Left forelimb (tissue), 1 donor: ENCODE data around the gene GPRC6A.

ENCODE experiments used
- DNase-seq: peaks from one replicate; pipeline ENCODE4 v3.0.0-alpha.2; 2018; ENCODE audit warnings: low spot score

The GPRC6A gene

DNA sequence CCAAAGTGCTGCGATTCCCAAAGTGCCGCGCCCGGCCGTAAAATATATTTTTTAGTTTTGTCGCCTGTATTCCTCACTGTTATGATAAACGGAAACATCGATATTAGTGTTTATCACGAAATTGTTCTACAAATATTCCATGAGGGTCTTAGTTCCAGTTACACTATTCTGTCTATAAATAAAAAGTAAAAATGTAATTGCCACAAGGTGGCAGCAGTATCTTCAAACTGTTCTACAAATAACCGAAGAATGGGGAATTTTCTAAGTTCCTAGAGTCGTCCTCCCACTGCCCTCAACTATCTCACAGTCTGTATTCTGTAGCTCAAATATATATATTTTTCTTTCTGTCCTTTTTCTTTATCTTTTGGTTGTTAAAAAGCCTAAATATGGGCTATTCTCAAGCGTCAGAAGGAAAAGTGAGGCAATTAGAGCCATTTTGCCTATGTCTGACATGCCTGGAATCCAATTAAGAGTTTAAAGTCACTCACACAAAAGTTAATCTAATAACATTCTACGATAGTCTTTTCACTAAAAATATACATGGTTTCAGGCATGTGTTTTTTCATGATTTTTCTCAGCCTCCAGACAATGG is 49.2 kb downstream of the GPRC6A start:
- DNase-seq, result no peak

DNA sequence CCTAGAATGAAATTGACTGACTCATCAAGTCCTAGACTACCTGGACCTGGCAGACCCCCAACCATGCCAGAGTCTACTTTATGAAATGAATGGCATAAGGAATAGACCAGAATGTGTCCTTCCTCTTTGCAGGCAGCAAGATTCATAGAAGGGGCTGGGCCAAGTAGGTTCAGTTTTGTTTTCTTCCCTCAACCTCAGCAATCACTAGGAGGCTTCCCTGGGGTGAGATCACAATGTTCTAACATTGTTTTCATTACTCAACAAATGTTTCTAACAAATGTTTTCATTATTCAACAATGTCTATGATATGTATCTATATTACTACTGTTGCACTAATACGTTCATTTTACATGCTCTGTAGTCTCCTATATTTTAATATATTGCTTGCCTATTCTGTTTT is 55.0 kb downstream of the GPRC6A start:
- DNase-seq, result no peak

DNA sequence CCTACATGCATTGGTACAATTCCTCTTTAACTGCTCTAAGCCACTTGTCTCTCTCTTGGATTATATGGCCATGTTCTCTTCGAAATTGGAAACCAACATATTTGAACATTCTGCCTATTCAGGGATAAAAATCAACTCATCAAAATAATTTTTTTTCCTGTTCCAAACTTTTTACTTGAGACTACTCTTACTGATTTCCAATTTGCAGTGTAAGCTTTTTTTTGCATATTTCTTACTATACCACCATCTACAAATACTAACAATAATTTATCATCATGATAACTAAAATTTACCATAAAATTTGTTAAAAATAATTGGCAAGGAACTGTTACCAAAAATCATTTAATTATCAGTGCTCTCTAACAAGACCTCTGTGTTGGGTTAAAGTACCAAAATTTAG is 56.4 kb downstream of the GPRC6A start:
- DNase-seq, result no peak

DNA sequence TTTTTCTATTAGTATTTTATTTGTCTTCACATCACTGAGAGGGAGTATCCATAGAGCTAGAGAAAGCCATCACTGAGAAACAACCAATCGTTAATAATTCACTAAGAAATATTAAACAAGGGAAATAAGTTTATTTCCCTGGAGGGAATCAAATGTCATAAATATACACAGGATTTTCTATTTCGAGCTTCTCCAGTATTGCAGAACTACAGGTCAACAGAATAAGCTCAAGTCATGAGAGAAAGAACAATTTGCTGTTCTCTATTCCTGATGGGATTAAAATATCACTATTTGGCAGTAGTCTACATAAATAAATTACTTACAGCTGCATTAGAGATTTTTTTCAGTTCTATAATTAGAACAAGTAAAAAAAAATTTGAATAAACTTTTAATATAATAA is 61.2 kb downstream of the GPRC6A start:
- no peak for DNase-seq

DNA sequence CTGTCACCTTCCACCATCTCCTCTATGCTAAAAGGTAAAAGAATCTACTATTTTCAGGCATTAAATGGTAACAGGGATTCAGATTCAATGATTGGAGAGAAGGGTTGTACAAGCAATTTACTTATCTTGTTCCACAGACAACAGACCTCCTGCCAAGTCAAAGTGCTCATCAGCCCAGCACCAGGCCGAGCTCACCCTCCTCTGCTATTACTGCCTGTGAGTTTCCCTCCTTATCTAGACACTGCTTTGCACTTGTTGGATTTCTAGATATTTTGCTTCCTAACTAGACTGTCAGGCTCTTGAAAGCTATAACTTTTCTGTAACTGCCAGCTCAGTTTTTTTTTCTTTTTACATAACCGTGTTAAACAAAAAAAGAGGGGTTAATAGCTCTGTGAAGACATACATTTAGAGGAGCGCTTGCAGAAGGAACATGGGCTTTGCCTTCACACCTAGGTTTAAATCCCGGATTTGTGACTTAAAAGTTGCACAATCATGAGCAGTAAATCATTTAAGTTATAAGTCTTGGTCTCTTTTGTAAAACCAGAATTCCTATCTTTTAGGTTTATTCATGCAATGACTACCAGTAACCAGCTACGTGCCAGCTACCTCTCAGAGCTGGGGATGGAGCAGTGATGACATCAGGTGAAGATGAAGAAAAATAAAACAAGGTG is 62.2 kb downstream of the GPRC6A start:
- DNase-seq, result no peak

DNA sequence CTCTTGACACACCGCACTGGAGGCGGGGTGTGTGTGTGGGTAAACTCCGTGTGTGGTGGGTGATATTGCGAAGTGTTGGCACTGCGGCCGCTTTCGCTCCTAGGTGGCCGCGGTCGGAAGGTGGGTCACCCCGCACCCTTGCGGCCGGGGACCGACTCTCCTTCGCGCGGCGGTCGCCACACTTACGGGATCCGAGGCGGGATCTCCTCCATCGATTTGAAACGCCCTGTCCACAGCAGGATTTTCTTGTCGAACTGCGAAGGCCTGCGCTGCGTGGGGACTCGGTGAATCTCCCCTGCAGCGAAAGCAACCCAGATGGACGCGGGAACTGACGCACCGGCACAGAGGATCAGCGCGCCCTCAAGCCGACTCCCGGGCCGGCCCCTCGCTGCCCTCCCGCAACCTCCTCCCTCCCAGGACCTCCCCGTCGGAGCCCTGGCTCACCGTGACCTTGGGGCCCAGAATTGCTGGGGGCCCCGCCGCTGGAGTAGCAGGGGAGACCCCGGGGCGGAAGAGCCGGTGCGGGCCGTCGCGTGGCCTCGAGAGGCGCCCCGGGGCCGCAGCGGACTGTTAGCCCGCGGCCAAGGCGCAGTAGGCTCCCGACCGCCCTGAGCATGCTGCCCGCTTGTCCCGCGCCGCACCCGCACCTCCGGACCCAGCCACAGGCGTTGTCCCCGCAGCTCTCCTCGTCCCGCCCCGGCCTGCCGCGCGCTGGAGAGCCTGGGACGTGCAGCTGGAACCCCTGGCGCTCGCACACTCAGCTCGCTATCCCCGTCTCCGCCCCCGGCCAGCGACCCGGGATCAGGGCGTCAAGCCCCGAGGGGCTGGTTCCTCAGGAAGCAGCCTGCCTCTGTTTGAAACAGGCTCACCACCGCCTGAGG is 63.7 kb downstream of the GPRC6A start, which contains the start of gene FAM162B:
FAM162B (minus strand) TSS at position 759 of the 881 bp plus-strand sequence; CDS start at position 616, 143 bp downstream.
- peak; percentile 68 for DNase-seq

DNA sequence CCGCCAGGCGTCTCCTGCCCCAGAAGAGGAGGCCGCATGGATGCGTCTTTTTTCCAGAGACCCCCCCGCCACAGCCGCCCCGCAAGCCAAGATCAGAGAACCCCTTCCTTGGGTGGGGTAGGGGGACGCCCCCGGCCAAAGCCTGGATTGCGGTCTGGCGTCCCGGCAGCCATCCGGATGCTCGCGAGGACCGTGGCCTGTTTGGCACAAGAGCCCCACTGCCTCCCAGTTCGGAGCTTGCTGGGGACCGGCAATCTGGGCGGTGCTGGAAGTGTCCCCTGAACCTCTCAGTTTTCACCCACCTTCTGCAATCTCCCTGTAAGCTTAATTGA is 64.3 kb downstream of the GPRC6A start:
- DNase-seq, result no peak

DNA sequence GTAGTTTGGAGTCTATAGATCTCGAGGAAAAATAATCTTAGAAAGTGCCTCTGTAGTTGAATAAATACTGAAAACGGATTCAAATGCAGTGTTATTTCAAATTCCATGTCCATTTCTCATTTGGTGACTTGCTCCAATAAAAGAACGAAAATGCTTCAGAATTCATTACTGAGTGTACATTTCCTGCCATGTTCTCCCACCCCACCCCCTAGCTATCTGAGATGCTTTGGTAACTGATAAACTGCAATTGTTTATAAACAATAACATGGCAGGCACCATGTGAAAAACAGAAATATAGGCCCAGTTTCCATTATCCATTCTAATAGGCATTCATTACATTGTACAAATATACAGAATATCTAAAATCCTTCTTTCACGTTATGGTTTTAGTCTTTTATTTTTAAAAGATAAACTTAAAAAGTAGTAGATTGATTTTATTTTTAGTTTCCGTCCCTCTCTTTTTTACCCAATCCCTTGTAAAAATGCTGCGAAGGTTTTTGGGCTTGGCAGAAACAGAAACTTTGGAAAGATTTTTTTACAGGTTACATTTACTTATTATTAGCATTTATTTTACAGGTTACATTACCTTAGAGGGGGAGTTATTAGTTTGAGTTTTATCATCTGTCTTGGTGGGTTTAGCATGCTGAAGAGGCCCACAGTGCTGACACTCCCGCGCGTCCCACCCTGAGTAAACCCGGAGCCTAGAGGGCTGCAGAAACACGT is 64.8 kb downstream of the GPRC6A start:
- DNase-seq, result no peak

DNA sequence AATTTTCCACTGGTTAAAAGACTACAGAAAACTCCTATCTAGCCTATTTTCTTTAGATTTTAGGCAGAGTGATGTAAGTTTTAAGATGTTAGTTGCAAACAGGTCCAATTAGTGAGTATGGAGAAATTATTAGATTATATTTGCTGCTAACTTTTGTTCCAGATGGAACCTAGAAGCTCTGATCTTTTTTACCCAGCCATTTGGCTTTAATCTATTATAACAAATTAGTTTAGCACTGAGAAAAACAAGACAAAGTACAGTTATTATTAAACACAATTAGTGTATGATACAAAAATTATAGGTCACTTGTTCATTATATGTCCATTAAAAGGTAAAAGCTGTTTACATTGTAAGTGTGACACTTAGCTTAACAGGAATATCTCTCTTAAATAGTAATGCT is 65.8 kb downstream of the GPRC6A start:
- DNase-seq, result no peak

DNA sequence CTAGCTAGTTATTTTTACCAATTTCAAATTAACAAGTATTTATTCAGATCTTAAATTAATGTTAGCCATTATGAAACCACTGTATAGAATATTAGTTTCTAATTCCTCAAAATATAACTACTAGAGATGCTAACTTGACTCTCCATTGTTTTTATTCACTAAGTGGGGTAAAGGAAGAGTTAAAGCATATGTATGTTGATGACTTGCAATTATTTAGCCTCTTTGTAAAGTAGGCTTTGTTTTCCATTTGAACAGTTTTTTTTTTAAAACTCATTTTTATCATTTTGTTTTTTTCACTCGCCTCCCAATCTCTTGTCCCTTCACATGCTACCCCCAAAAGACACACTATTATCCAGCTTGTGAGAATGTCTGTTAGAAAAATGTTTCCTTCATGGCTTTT is 66.6 kb downstream of the GPRC6A start:
- no peak for DNase-seq

DNA sequence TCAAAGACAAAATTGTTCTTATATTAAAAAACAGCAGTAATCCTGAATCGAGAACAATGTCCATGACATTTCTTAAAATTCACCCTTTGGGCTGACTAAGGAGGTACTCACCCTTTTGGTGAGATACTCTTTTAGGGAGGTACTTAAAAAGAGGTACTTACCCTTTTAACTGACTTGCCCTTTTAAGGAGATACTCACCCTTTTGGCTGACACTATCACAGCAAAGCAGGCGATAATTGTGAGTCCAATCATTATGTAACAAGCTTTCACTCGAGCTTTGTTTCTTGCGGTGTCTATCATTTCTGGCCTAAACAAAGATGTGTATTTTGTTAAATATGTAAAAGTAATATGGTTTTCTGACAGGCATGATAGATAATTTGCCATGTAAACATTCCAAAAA is 67.1 kb downstream of the GPRC6A start:
- no peak for DNase-seq

DNA sequence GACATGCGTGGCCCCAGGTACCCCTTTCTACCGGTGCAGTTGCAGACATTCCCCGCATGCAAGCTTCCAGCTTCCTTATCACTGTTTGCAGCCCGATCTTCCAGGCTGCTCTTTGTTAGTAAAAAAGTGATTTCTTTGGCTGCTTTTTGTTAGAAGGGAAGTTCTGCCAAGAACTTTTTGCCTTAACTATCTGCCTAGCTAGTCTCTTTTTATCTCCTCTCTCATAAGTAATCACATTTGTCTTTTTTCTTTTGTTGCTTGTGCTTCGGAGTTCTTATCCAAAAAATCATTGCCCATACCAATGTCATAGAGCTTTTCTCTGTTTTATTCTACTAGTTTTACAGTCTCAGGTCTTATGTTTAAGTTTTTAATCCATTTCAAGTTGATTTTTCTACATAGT is 83.7 kb downstream of the GPRC6A start:
- no peak for DNase-seq
